Ovary (tissue), 3 donors: ENCODE measurements around the gene HSF5.

Source experiments
- CTCF ChIP-seq, 3 donors: fragments of 450-650 bp in 2 of 3; fragments of 200-600 bp in 1 of 3; IDR thresholded peaks; one replicate each; pipeline versions ENCODE4 v1.5.1 to v1.8.0; 2016 to 2022; ENCODE audit warnings: antibody characterized with exemption in 3 of 3, mild to moderate bottlenecking in 1 of 3
- POLR2A ChIP-seq: fragments of 450-650 bp; IDR thresholded peaks from one replicate; pipeline ENCODE4 v1.6.1; 2017; ENCODE audit warnings: antibody characterized with exemption, mild to moderate bottlenecking, moderate library complexity
- donor health status: DM: no; HTN: no; CAD: no.

- TF ChIP-seq CTCF (IDR thresholded peaks at IDR 0.05) (no peak), POLR2A (no peak)
Measured at GRCh38 chr17:58527306-58527705, 39.1 kb upstream of the HSF5 start.
